GM10266 (cell line): Measurements from ENCODE around the gene ERCC6L2.

Source experiments
- DNase-seq: peaks from one replicate; pipeline ENCODE4 v3.0.0; 2012; ENCODE audit errors: extremely low spot score
- CTCF ChIP-seq: IDR thresholded peaks from 2 replicates; pipeline ENCODE4 v1.5.1; 2012; ENCODE audit warnings: mild to moderate bottlenecking, low read depth; ENCODE audit not compliant: control insufficient read depth, insufficient read depth; ENCODE audit errors: missing control alignments

Gene ERCC6L2

DNA sequence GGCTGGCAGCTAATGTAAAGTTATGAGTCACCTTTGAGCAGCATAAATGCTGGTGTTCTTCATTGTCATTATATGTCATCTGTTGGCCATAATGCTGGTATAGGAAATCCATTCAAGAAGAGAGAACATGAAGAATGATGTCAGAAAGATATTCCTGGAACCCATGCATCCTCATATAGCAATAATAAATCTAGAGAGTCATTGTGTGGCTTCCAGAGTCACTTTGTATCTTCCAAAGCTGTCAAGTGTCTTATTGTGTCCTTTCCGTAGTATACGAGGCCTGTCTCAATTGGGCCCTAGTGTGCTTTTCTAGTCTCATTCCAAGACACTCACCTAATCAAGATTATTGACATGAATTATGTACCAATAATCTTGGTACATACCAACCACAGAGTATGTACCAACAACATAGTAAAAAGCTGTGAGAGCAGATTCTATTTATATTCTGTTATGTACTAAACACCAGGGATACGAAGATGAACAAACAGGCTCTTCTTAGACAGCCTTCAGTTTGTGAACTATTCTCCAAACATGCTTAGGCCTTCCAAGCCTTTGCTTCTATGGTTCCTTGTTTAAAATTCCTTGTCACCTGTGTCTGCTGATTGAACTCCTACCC is 110.1 kb downstream of the ERCC6L2 start:
- TF ChIP-seq CTCF: no peak
- no peak for DNase-seq

DNA sequence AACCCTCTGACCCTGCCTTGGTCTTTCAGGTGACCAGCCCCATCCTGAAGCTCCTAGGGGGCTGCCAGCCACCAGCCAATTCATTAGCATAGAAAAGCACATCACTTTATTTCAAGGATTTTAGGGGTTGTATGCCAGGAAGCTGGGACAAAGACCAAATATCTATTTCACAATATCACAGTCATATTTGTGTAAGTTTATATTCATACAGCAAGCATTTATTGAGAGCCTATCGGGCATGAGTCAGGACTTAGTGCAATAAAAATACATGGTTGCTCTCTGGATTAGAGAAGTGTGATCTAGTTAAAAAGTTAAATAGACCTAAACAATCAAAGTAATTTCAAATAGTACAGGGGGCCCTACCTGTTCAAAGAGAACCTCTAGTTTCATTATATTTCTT is 113.8 kb downstream of the ERCC6L2 start:
- no peak for TF ChIP-seq CTCF
- DNase-seq: no peak

GRCh38 chr9:95991326-95991725 is 115.8 kb downstream of the ERCC6L2 start:
- no peak for TF ChIP-seq CTCF

DNA sequence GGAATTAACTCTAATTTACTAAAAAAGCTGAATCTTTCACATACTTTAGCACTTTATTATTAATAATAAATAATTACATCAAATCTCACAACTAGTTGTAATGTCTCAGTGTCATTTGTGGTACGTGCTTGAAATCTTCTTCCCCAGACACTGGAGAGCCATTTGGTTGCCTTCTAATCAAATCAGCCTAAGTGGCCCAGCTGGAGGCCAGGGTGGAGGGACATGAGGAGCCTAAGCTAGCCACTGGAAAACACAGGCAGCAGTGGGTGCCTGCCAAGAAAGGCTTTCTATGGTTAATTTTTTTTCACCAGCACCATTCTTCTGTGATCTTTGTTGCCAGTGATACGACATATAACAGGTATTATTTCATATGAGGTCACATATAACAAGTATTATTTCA is 117.0 kb downstream of the ERCC6L2 start:
- DNase-seq: no peak
- no peak for TF ChIP-seq CTCF

More at GRCh38 chr9:95991326-95991725, 115.8 kb downstream of the ERCC6L2 start:
- no peak for DNase-seq

GRCh38 chr9:95993337-95993736 is 117.8 kb downstream of the ERCC6L2 start:
- DNase-seq: no peak
- no peak for TF ChIP-seq CTCF

- TF ChIP-seq CTCF: no peak
Measured at GRCh38 chr9:95999390-95999789, 123.9 kb downstream of the ERCC6L2 start.

DNA sequence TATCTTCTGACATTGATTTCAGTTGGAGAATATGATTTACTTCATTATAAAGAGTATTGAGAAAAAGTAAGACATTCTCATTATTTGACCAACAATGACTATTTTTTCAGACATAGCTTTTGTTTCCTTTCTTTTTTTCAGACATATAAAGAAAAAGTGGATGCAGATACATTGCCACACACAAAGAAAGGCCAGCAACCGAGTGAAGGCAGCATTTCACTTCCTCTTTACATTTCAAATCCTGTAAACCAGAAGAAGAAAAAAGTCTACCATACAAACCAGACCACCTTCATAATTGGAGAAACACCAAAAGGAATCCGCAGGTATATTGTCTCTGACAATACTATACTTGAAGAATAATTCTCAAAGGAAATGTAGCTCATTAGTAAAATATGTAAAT is 128.9 kb downstream of the ERCC6L2 start:
- DNase-seq: no peak
- no peak for TF ChIP-seq CTCF

More at GRCh38 chr9:95999390-95999789, 123.9 kb downstream of the ERCC6L2 start:
- no peak for DNase-seq
